Skeletal muscle satellite cell (primary cell): ENCODE data around the gene CHURC1. TPM values are rescaled to one million over a fixed set of nuclear protein-coding genes. Genes with fewer than 3 reads are reported as not detected.
A peak's percentile ranks its signal among the peaks of the same experiment; 100 is the strongest.

ENCODE experiments used
- H3K27me3 ChIP-seq: 2 replicates; pipeline ENCODE4 v1.7.0; 2013; ENCODE audit warnings: low read length; ENCODE audit not compliant: control insufficient read depth, insufficient read depth
- H3K36me3 ChIP-seq: 2 replicates; pipeline ENCODE4 v1.7.0; 2013; ENCODE audit warnings: mild to moderate bottlenecking, control low read depth, low read length; ENCODE audit not compliant: insufficient read depth
- H3K4me1 ChIP-seq: 2 replicates; pipeline ENCODE4 v1.7.0; 2013; ENCODE audit warnings: low read length; ENCODE audit not compliant: control insufficient read depth, insufficient read depth
- H3K4me2 ChIP-seq: 2 replicates; pipeline ENCODE4 v1.7.0; 2013; ENCODE audit warnings: mild to moderate bottlenecking, low read length
- H3K4me3 ChIP-seq: 2 replicates; pipeline ENCODE4 v1.7.0; 2013; ENCODE audit warnings: low read length
- H3K9ac ChIP-seq: 2 replicates; pipeline ENCODE4 v1.7.0; 2013; ENCODE audit warnings: mild to moderate bottlenecking, low read depth, low read length, moderate library complexity
- H3K9me3 ChIP-seq: replicated peaks from 2 replicates; pipeline ENCODE4 v1.7.0; 2013; ENCODE audit warnings: mild to moderate bottlenecking, control low read depth, low read length
- small RNA-seq: library from RNA; depleted of rRNA; stranded (forward); fragments of <200 nt; gene quantifications from one replicate; pipeline ENCODE3, GENCODE V24; 2012

The CHURC1 gene

GRCh38 chr14:64983439-64984310 is 69.4 kb downstream of the CHURC1 start:
- peak overlapping the region; percentile 56 for H3K9ac ChIP-seq
- peak overlapping the region; percentile 92 for H3K4me2 ChIP-seq
- H3K4me1 ChIP-seq: peaks cover 8% of the 10 kb centered on the region
- H3K4me3 ChIP-seq: peak overlapping the region; percentile 64
- no peaks in the 10 kb centered on the region for H3K9me3 ChIP-seq
- H3K36me3 ChIP-seq: no peaks in the 10 kb centered on the region
- H3K27me3 ChIP-seq: no peaks in the 10 kb centered on the region

Small RNA genes lying within 50 kb of the gene (small RNA-seq; reads per million reads assigned to genes)
- gene RPPH1-2P: not detected
